Occipital lobe (tissue), 2 donors: ENCODE data around the gene RCSD1. TPM values are rescaled to one million over a fixed set of nuclear protein-coding genes. Genes with fewer than 3 reads are reported as not detected.
"Not testable (repeated sequence)": the region's sequence is repeated elsewhere in the genome, so short reads cannot be mapped to it uniquely, and the experiment has no call there.

Experiments used
- DNase-seq: peaks from one replicate; lab custom pipeline; 2025; lab: John Stamatoyannopoulos, UW
- total RNA-seq: library from RNA; depleted of rRNA; stranded (reverse); fragments of >200 nt; gene quantifications from one replicate; pipeline ENCODE4 v1.2.3, GENCODE V29; 2014

RCSD1 gene
- total RNA-seq, 1 donor from 2014 or later: 6.9 TPM

- DNase-seq: not testable (repeated sequence)
These were observed 112.5 kb downstream of the RCSD1 start for GRCh38 chr1:167742392-167743057.

- DNase-seq: no peak
These were observed 114.9 kb downstream of the RCSD1 start for GRCh38 chr1:167744901-167745300.

GRCh38 chr1:167746013-167746672, 116.1 kb downstream of the RCSD1 start:
- no peak for DNase-seq

GRCh38 chr1:167746988-167747655, 117.1 kb downstream of the RCSD1 start:
- no peak for DNase-seq

DNA sequence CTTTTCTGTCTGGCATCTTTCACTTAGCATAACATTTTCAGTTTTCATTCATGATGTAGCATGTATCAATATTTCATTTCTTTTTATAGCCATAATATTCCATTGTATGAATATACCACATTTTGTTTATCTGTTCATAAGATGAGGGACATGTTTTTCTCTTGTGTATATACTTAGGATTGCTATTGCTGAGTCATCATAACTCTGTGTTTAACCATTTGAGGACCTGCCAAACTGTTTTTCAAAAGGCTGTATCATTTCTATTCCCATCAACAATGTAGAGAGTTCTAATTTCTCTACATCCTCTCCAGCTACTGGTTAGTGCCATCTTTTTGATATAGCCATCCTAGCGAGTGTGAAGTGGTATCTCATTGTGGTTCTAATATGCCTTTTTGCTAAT, 118.0 kb downstream of the RCSD1 start:
- DNase-seq: no peak

GRCh38 chr1:167748906-167749305, 118.9 kb downstream of the RCSD1 start:
- no peak for DNase-seq

DNA sequence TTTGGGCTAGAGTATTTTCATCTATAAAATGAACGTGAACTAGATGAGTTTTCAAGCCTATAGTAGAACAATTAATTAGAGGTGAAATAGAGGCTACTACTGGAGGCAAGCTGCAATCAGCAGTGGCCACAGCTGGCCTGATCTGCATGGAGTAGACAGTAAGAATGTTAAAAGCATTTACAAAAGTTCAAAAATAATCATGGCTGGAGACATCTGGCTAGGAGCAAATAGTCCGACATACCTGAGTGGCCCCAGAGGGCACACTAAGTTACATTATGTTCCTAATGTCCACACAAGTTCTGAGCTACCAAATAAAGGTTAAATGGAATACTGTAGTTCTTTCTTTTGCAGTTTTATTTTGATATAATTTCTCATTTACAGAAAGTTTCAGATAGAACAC, 119.7 kb downstream of the RCSD1 start:
- no peak for DNase-seq

- no peak for DNase-seq
These were observed 120.6 kb downstream of the RCSD1 start for GRCh38 chr1:167750641-167751040.

DNA sequence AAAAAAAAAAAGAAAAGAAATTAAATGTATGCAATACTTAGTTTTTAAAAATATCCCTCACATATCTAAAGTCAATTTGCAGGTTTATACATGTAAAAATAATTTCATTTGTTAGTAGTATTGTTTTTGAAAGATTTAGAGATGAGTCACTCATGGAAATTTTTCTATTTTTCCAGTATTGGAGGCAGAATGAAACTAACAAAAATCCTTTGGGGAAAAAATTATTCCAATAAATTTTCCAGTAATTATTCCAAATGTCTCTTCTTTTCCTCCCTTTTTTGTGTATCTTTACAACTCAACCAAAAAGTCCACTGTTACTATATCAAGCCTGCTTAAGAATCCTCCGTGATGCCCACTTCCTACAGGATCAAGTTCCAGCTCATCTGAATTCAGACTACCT, 121.6 kb downstream of the RCSD1 start:
- no peak for DNase-seq

GRCh38 chr1:167752219-167752985, 122.4 kb downstream of the RCSD1 start:
- DNase-seq: no peak

- no peak for DNase-seq
These were observed 125.6 kb downstream of the RCSD1 start for GRCh38 chr1:167755654-167756053.

Other genes with a start within 250 kb of the RCSD1 start
- 2.3 TPM for gene CD247, start 111.7 kb upstream of the RCSD1 start, total RNA-seq
- gene CREG1, start 76.5 kb upstream of the RCSD1 start, total RNA-seq: 45.4 TPM
- 278 TPM for gene MPZL1, start 91.8 kb downstream of the RCSD1 start, total RNA-seq